Measurements from ENCODE around the gene SRSF7.

GRCh38 chr2:38711558-38711957 lies 39.6 kb downstream of the SRSF7 start:
- no peak for TF ChIP-seq ZSCAN16 (tag by site-specific recombination; IDR thresholded peaks at IDR 0.05)
- no peak for TF ChIP-seq KLF7 (tag by site-specific recombination; IDR thresholded peaks at IDR 0.05; ENCODE audit: borderline replicate concordance)
- no peak for TF ChIP-seq ZNF639 (tag by site-specific recombination; IDR thresholded peaks at IDR 0.05)
- TF ChIP-seq, protein P1, sequence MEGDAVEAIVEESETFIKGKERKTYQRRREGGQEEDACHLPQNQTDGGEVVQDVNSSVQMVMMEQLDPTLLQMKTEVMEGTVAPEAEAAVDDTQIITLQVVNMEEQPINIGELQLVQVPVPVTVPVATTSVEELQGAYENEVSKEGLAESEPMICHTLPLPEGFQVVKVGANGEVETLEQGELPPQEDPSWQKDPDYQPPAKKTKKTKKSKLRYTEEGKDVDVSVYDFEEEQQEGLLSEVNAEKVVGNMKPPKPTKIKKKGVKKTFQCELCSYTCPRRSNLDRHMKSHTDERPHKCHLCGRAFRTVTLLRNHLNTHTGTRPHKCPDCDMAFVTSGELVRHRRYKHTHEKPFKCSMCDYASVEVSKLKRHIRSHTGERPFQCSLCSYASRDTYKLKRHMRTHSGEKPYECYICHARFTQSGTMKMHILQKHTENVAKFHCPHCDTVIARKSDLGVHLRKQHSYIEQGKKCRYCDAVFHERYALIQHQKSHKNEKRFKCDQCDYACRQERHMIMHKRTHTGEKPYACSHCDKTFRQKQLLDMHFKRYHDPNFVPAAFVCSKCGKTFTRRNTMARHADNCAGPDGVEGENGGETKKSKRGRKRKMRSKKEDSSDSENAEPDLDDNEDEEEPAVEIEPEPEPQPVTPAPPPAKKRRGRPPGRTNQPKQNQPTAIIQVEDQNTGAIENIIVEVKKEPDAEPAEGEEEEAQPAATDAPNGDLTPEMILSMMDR (tag by site-specific recombination; IDR thresholded peaks at IDR 0.05), result no peak
- TF ChIP-seq SP2 (tag by site-specific recombination; IDR thresholded peaks at IDR 0.05), result no peak
- TF ChIP-seq OVOL3 (tag by site-specific recombination; IDR thresholded peaks at IDR 0.05), result no peak
- no peak for TF ChIP-seq ZNF776 (tag by site-specific recombination; IDR thresholded peaks at IDR 0.05; ENCODE audit: borderline replicate concordance)
- TF ChIP-seq ZNF214 (tag by site-specific recombination; IDR thresholded peaks at IDR 0.05; ENCODE audit: borderline replicate concordance), result no peak
- TF ChIP-seq ZNF202 (tag by site-specific recombination; IDR thresholded peaks at IDR 0.05; ENCODE audit: borderline replicate concordance), result no peak
- TF ChIP-seq ZFP69B (tag by site-specific recombination; IDR thresholded peaks at IDR 0.05), result no peak

All from HEK293 (cell line).